ENCODE results near the gene HOXC6. TPM values are rescaled to one million over a fixed set of nuclear protein-coding genes. Genes with fewer than 3 reads are reported as not detected.

HOXC6 gene
- total and polyA plus RNA-seq, 11 donors: 0.04 to 0.40 (median 0.08) TPM; not detected in 8

DNA sequence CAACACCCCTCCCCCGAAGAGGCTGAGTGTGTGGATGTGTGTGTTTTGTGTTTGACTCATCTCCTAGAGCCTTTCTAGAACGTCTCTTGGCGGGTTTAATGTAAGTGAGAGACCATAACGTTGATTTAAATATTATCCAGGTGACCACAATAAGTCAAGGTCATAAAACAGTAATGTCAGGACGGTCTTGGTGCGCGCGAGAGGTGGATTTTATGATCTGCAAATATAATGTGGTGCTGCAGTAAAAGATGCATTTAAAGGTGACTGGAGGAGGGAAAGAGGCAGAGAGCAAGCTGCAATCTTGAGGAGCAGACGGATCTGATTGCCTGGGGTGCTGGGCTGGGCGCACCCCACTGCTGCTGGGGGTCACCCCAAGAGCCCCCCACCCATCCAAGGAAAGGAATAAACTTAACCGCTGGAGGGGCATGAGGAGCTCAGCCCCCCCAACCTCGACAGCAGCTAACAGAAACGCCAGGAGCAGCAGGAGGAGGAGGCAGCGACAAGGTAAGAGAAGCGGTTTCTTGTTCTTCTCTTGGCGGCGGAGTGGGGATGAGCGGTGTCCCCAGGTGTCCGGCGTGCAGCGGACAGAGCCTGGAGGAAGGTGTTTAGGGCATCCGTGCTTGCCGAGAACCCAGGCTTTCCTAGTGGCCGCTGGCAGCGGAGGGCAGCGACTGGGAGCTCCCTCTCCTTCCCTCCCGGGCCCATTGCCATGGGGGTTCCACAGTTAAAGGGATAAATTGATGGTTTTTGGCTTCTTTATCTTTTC lies 37.7 kb upstream of the HOXC6 start:
- 4 to 8% (median 6%) methylated on average over 26 to 27 of the region's 27 CpGs for WGBS, 4 donors
- H3K27me3 ChIP-seq: peaks cover 78 to 100% (median 99%) of the 10 kb centered on the region in 9 donors

DNA sequence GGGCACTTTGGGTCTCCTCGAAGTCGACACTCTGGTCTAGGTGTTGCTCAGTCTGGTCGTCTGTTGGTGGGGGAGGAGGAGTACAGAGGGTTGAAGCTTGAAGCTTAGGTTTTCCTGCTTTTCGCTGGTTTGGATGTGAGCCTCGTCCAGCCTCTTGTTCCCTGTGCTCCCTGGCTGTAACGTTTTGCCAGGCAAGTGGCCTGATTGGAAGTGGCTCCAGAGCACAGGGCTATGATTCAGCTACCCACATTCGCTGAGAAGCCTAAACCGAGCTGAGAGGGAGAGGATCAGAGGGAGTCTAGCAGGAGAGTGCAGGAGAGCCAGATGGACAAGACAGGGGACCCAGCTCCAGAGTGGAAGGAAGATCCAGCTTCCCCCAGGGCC lies 37.2 kb upstream of the HOXC6 start:
- DNase-seq: no peak
- TF ChIP-seq POLR2A (IDR thresholded peaks at IDR 0.05): no peak
- TF ChIP-seq, protein P1, sequence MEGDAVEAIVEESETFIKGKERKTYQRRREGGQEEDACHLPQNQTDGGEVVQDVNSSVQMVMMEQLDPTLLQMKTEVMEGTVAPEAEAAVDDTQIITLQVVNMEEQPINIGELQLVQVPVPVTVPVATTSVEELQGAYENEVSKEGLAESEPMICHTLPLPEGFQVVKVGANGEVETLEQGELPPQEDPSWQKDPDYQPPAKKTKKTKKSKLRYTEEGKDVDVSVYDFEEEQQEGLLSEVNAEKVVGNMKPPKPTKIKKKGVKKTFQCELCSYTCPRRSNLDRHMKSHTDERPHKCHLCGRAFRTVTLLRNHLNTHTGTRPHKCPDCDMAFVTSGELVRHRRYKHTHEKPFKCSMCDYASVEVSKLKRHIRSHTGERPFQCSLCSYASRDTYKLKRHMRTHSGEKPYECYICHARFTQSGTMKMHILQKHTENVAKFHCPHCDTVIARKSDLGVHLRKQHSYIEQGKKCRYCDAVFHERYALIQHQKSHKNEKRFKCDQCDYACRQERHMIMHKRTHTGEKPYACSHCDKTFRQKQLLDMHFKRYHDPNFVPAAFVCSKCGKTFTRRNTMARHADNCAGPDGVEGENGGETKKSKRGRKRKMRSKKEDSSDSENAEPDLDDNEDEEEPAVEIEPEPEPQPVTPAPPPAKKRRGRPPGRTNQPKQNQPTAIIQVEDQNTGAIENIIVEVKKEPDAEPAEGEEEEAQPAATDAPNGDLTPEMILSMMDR (IDR thresholded peaks at IDR 0.05): no peak
- 1 to 3% (median 3%) methylated on average over 6 to 8 of the region's 8 CpGs for WGBS, 4 donors
- no peak overlapping the region for H3K4me3 ChIP-seq
- intact Hi-C loops (cut with DNase I): no loop called here
- H3K9me3 ChIP-seq: no peaks in the 10 kb centered on the region
- peaks cover 0 to 37% (median 23%) of the 10 kb centered on the region in 12 donors for H3K4me1 ChIP-seq
- H3K27ac ChIP-seq: no peak overlapping the region
- peaks cover 77 to 100% (median 99%) of the 10 kb centered on the region in 9 donors for H3K27me3 ChIP-seq
- no peaks in the 10 kb centered on the region for H3K36me3 ChIP-seq
- ATAC-seq: no peak

More for the DNA sequence above, 37.7 kb upstream of the HOXC6 start:
- intact Hi-C loops (cut with DNase I): no loop called here
- Histone ChIP-seq H3K27ac (no peak overlapping the region), H3K4me3 (no peak overlapping the region), H3K36me3 (no peaks in the 10 kb centered on the region), H3K4me1 (peaks cover 0 to 37% (median 24%) of the 10 kb centered on the region in 12 donors), H3K9me3 (no peaks in the 10 kb centered on the region)
- ATAC-seq: no peak
- peak in 1 of 5 donors; percentile 10 for DNase-seq
- TF ChIP-seq, protein P1 (IDR thresholded peaks at IDR 0.05): no peak
- TF ChIP-seq POLR2A (IDR thresholded peaks at IDR 0.05): no peak

DNA sequence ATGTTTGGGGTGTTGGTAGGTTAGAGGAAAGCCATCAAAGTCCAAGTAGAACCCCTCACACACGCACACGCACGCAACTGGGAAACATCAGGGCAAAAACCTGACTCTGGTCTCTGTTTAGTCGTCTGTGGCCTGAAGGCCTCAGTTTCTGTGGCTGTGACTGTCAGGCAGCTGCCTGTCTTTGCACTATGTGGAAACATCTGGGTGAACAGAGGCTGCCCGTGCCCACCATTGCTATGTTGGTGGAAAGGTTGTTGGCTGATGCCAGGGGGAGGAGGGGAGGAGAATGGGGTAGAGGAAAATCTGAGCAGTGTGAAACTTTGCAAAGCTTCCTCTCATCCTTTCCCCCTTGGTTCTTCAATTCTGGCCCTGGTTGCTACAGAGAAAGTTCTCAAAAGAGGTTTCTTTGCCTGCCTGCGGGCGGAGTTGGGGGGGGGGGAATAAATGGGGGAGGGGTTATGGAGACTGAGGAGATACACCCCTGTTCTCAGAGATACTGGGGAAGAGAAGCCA lies 35.8 kb upstream of the HOXC6 start:
- Histone ChIP-seq H3K9me3 (no peaks in the 10 kb centered on the region), H3K27me3 (peaks cover 80 to 100% (median 99%) of the 10 kb centered on the region in 9 donors), H3K4me3 (no peak overlapping the region), H3K4me1 (peaks cover 0 to 40% (median 22%) of the 10 kb centered on the region in 12 donors), H3K36me3 (no peaks in the 10 kb centered on the region), H3K27ac (no peak overlapping the region)
- no peak for TF ChIP-seq POLR2A (IDR thresholded peaks at IDR 0.05)
- TF ChIP-seq, protein P1 (IDR thresholded peaks at IDR 0.05): no peak
- intact Hi-C loops (cut with DNase I): no loop called here
- no peak for ATAC-seq
- no peak for DNase-seq
- WGBS, 4 donors: 18 to 26% (median 24%) methylated on average over 7 of the region's 7 CpGs

DNA sequence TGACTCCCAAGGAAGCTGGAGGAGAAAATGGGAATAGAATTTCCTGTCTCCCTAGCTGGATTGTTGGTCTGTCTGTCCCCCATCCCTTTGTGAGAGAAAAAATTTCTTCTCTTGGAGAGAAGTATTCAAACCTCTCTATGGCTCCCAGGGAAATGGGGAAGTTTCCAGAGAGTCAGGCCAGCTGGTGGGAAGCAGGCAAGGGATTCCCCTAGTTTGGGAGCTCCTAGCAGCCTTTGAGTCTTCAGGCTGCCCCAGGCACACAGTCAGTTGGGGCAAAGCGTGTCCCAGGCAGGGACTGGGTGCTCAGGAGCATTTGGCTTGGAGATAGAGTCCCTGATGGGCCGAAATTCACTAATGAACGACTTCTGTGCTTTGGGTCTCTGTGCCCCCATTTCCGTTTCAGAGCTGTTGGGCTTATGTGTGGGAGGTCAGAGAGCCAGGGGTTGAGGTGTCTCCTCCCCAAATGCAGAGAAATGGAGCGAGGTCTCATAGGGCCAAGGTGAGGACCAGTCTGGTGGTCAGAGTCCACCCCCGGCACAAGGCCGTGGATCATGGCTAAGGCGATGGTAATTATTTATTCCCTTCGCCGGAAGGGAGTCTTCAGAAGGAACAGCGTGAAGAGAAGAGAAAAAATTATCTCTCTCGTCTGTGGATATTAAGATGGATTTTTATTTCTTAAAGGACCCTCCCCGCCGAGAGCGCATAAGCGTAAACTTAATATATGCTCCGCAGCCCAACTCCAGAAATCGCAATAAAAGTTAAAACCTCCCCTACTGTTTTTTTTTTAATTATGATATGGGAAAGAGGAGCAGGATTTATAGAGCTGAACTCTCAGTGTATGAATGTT lies 34.9 kb upstream of the HOXC6 start:
- DNase-seq (peak in 1 of 5 donors; percentile 9), ATAC-seq (no peak)
- intact Hi-C loops (cut with DNase I): no loop called here
- peaks cover 86 to 100% (median 99%) of the 10 kb centered on the region in 9 donors for H3K27me3 ChIP-seq
- no peak overlapping the region for H3K27ac ChIP-seq
- H3K4me1 ChIP-seq: peaks cover 0 to 43% (median 22%) of the 10 kb centered on the region in 12 donors
- TF ChIP-seq, protein P1 (IDR thresholded peaks at IDR 0.05): no peak
- TF ChIP-seq POLR2A (IDR thresholded peaks at IDR 0.05): no peak
- H3K9me3 ChIP-seq: no peaks in the 10 kb centered on the region
- no peaks in the 10 kb centered on the region for H3K36me3 ChIP-seq
- H3K4me3 ChIP-seq: no peak overlapping the region
- WGBS, 4 donors: 19 to 28% (median 22%) methylated on average over 18 of the region's 18 CpGs

All from heart left ventricle (tissue), 16 donors.